HG02852 (cell line): ENCODE measurements around the gene COL18A1.
"Not testable (repeated sequence)": the region's sequence is repeated elsewhere in the genome, so short reads cannot be mapped to it uniquely, and the experiment has no call there.

ENCODE experiments used
- ATAC-seq: cut with Tn5 transposase; IDR thresholded peaks from one replicate; pipeline ENCODE4 v1.9.1; 2021; ENCODE audit warnings: mild to moderate bottlenecking, moderate library complexity; ENCODE audit not compliant: unreplicated experiment

The COL18A1 gene

GRCh38 chr21:45528028-45528705 lies 123.2 kb downstream of the COL18A1 start:
- ATAC-seq = no peak

- ATAC-seq = no peak
These were observed 124.2 kb downstream of the COL18A1 start for GRCh38 chr21:45528981-45529784.

GRCh38 chr21:45529785-45530422 lies 124.9 kb downstream of the COL18A1 start:
- ATAC-seq = no peak

- no peak for ATAC-seq
These were observed 125.6 kb downstream of the COL18A1 start for GRCh38 chr21:45530423-45531113.

- not testable (repeated sequence) for ATAC-seq
These were observed 126.1 kb downstream of the COL18A1 start for GRCh38 chr21:45531114-45531392.

- no peak for ATAC-seq
These were observed 126.6 kb downstream of the COL18A1 start for GRCh38 chr21:45531393-45532215.

- ATAC-seq = no peak
These were observed 127.9 kb downstream of the COL18A1 start for GRCh38 chr21:45532826-45533360.

- no peak for ATAC-seq
These were observed 128.4 kb downstream of the COL18A1 start for GRCh38 chr21:45533361-45533845.

GRCh38 chr21:45533846-45534635 lies 129.1 kb downstream of the COL18A1 start:
- no peak for ATAC-seq

- no peak for ATAC-seq
These were observed 129.8 kb downstream of the COL18A1 start for GRCh38 chr21:45534636-45535331.

GRCh38 chr21:45535341-45536081 lies 130.5 kb downstream of the COL18A1 start:
- no peak for ATAC-seq

- no peak for ATAC-seq
These were observed 131.5 kb downstream of the COL18A1 start for GRCh38 chr21:45536301-45537081.

- no peak for ATAC-seq
These were observed 132.3 kb downstream of the COL18A1 start for GRCh38 chr21:45537111-45537745.

GRCh38 chr21:45537746-45538291 lies 132.9 kb downstream of the COL18A1 start:
- no peak for ATAC-seq

GRCh38 chr21:45538381-45539045 lies 133.5 kb downstream of the COL18A1 start:
- ATAC-seq = no peak
